ENCODE measurements around the gene HDGF. TPM values are rescaled to one million over a fixed set of nuclear protein-coding genes. Genes with fewer than 3 reads are reported as not detected.

HDGF gene
- total and polyA plus RNA-seq, 9 of the 15 experiments (the other 6 are each of a cell fraction or from before 2014, with no cell fraction given): 38.8 to 601 (median 400) TPM

DNA sequence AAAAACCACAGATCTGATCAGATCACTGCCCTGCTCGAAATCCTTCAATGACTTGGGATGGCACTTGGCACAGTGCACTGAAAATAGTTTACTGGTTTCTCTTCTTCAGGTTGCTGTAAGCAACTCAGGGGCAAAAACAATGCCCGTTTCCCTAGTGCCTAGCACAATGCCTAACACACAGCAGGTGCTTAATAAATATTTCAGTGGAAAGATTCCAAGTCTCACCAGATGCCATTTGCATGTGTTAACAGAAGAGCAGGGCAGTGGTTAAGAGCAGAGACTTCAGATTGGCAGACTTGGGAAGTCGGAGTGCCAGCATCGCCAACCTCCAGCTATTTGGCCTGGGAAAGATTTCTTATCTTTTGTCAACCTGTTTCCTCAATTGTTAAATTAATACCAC is 34.1 kb downstream of the HDGF start:
- Histone ChIP-seq H3K9ac (ENCODE audit: insufficient read depth in 1 of 2, low read depth in 2 of 2, low read length in 2 of 2) (no peak overlapping the region), H4K20me1 (replicated peaks; ENCODE audit: control insufficient read depth, insufficient read depth, low read length) (no peaks in the 10 kb centered on the region), H3K4me1 (replicated peaks in 1 of 2; ENCODE audit: control insufficient read depth in 2 of 2, insufficient read depth in 2 of 2, low read length in 2 of 2) (no peaks in the 10 kb centered on the region; a peak in 1 of 5 replicates), H3K27ac (ENCODE audit: extremely low read depth, low read depth, low read length) (no peak overlapping the region), H3K9me3 (replicated peaks; ENCODE audit: control insufficient read depth, insufficient read depth, low read depth, low read length) (no peaks in the 10 kb centered on the region), H3K9me1 (ENCODE audit: control insufficient read depth, insufficient read depth, low read length) (no peaks in the 10 kb centered on the region), H3K4me2 (ENCODE audit: insufficient read depth, low read length) (no peak overlapping the region), H3K36me3 (ENCODE audit: control insufficient read depth, insufficient read depth, low read length) (peaks cover 27% of the 10 kb centered on the region), H3K4me3 (no peak overlapping the region), H2AFZ (ENCODE audit: low read depth, low read length) (no peak overlapping the region), H3K79me2 (ENCODE audit: control insufficient read depth, insufficient read depth, low read length) (peaks cover 3% of the 10 kb centered on the region; the same call in 1 of the 3 replicates), H3K27me3 (ENCODE audit: control insufficient read depth in 2 of 2, insufficient read depth in 2 of 2, low read length in 2 of 2) (no peaks in the 10 kb centered on the region)
- intact Hi-C loops (cut with micrococcal nuclease) (no loop called here), in situ Hi-C loops (cut with MboI) (no loop called here)
- ATAC-seq: no peak
- ChIA-PET POLR2A (interaction anchor here (2.8 to 4.3 kb wide), 2 partner anchors 11 kb away, joined by 12 to 21 read pairs; partner anchors contain the start of genes ISG20L2 and METTL25B), CTCF (ENCODE audit: low intra/inter-chr PET ratio) (no interaction called here)
- DNase-seq (ENCODE audit: extremely low read depth in 1 of 4, low spot score in 3 of 4): no peak
- 85% methylated on average over 4 of the region's 4 CpGs for whole genome bisulfite sequencing (ENCODE audit: insufficient coverage, low coverage, missing lambda C conversion rate)
- TF ChIP-seq FOXJ3 (CRISPR knock-in tag; IDR thresholded peaks at IDR 0.05) (no peak), RNF2 (IDR thresholded peaks at IDR 0.05) (no peak), DMBX1 (CRISPR knock-in tag; IDR thresholded peaks at IDR 0.05; ENCODE audit: borderline replicate concordance) (no peak), ZNF589 (CRISPR knock-in tag; IDR thresholded peaks at IDR 0.05; ENCODE audit: low read depth) (no peak), ATF1 (CRISPR knock-in tag; IDR thresholded peaks at IDR 0.05) (no peak), ATF1 (tag; IDR thresholded peaks at IDR 0.05) (no peak), HOXB6 (CRISPR knock-in tag; IDR thresholded peaks at IDR 0.05; ENCODE audit: borderline replicate concordance) (no peak), TOE1 (IDR thresholded peaks at IDR 0.05; ENCODE audit: borderline replicate concordance) (no peak), TOE1 (CRISPR knock-in tag; IDR thresholded peaks at IDR 0.05; ENCODE audit: borderline replicate concordance, low read depth) (no peak), ZFP30 (CRISPR knock-in tag; IDR thresholded peaks at IDR 0.05; ENCODE audit: borderline replicate concordance) (no peak), FOXA1 (IDR thresholded peaks at IDR 0.05; ENCODE audit: borderline replicate concordance) (no peak), RBM25 (IDR thresholded peaks at IDR 0.05; ENCODE audit: low read depth, low read length, severe bottlenecking) (no peak), ZNF75A (CRISPR knock-in tag; IDR thresholded peaks at IDR 0.05) (no peak)
- TF ChIP-seq, protein P1, sequence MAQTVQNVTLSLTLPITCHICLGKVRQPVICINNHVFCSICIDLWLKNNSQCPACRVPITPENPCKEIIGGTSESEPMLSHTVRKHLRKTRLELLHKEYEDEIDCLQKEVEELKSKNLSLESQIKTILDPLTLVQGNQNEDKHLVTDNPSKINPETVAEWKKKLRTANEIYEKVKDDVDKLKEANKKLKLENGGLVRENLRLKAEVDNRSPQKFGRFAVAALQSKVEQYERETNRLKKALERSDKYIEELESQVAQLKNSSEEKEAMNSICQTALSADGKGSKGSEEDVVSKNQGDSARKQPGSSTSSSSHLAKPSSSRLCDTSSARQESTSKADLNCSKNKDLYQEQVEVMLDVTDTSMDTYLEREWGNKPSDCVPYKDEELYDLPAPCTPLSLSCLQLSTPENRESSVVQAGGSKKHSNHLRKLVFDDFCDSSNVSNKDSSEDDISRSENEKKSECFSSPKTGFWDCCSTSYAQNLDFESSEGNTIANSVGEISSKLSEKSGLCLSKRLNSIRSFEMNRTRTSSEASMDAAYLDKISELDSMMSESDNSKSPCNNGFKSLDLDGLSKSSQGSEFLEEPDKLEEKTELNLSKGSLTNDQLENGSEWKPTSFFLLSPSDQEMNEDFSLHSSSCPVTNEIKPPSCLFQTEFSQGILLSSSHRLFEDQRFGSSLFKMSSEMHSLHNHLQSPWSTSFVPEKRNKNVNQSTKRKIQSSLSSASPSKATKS (CRISPR knock-in tag; IDR thresholded peaks at IDR 0.05): no peak
- TF ChIP-seq, protein P2, sequence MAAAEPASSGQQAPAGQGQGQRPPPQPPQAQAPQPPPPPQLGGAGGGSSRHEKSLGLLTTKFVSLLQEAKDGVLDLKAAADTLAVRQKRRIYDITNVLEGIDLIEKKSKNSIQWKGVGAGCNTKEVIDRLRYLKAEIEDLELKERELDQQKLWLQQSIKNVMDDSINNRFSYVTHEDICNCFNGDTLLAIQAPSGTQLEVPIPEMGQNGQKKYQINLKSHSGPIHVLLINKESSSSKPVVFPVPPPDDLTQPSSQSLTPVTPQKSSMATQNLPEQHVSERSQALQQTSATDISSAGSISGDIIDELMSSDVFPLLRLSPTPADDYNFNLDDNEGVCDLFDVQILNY (CRISPR knock-in tag; IDR thresholded peaks at IDR 0.05): no peak
- TF ChIP-seq, protein P3, sequence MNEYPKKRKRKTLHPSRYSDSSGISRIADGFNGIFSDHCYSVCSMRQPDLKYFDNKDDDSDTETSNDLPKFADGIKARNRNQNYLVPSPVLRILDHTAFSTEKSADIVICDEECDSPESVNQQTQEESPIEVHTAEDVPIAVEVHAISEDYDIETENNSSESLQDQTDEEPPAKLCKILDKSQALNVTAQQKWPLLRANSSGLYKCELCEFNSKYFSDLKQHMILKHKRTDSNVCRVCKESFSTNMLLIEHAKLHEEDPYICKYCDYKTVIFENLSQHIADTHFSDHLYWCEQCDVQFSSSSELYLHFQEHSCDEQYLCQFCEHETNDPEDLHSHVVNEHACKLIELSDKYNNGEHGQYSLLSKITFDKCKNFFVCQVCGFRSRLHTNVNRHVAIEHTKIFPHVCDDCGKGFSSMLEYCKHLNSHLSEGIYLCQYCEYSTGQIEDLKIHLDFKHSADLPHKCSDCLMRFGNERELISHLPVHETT (CRISPR knock-in tag; conservative IDR thresholded peaks at IDR 0.05 in 1 of 2, IDR thresholded peaks at IDR 0.05 in 1 of 2): no peak
- BruUV-seq (replicated peaks): no TSS peak
- FAIRE-seq: no peak

Measured in K562 (cell line).